Endothelial cell of umbilical vein (primary cell): ENCODE measurements around the gene SMAD6. TPM values are rescaled to one million over a fixed set of nuclear protein-coding genes. Genes with fewer than 3 reads are reported as not detected.

Experiments
- BruUV-seq: library from RNA; stranded (reverse); fragments of 400-500 nt; replicated peaks from 2 replicates; lab custom pipeline; 2021; lab: Mats Ljungman, UMichigan
- CTCF ChIA-PET: fragments of 300-600, 350-600 bp; sonication (Branson Sonifier 250); formaldehyde crosslinking; loops from one replicate; lab custom pipeline; 2021; ENCODE audit warnings: antibody characterized with exemption, inconsistent platforms; lab: Charles Lee
- POLR2A ChIA-PET: fragments of 300-600, 350-600 bp; sonication (Branson Sonifier 250); formaldehyde crosslinking; loops from one replicate; lab custom pipeline; 2021; ENCODE audit warnings: antibody characterized with exemption, inconsistent platforms; lab: Charles Lee
- DNase-seq: peaks from one replicate; pipeline ENCODE4 v3.0.0-alpha.2; 2011; ENCODE audit warnings: low read depth, low spot score
- FAIRE-seq: peaks from 2 replicates; lab custom pipeline; 2011; peaks lifted over from hg19 to GRCh38; lab: Jason Lieb, UNC
- H2AFZ ChIP-seq: 2 replicates; pipeline ENCODE4 v1.6.0; 2012; ENCODE audit warnings: low read depth, low read length, control low read depth, inconsistent platforms
- H3K27ac ChIP-seq: 2 replicates; pipeline ENCODE4 v1.5.1; 2011; ENCODE audit warnings: low read depth, mild to moderate bottlenecking, control low read depth, low read length, moderate library complexity; ENCODE audit not compliant: insufficient read depth
- H3K27me3 ChIP-seq, 2 experiments: 2 replicates each; pipeline versions ENCODE4 v1.6.0 to v1.6.1; 2011; ENCODE audit warnings: low read length in 2 of 2, mixed read lengths in 1 of 2; ENCODE audit not compliant: control insufficient read depth in 2 of 2, insufficient read depth in 2 of 2
- H3K36me3 ChIP-seq, 2 experiments: 2 replicates in 1 of 2; 3 replicates in 1 of 2; pipeline ENCODE4 v1.5.1; 2011; ENCODE audit warnings: low read length in 2 of 2, mild to moderate bottlenecking in 1 of 2, moderate library complexity in 1 of 2; ENCODE audit not compliant: control insufficient read depth in 2 of 2, insufficient read depth in 2 of 2; ENCODE audit errors: extremely low read depth in 1 of 2
- H3K4me1 ChIP-seq: 3 replicates; pipeline ENCODE4 v1.5.1; 2011; ENCODE audit warnings: mild to moderate bottlenecking, low read length; ENCODE audit not compliant: control insufficient read depth, insufficient read depth; ENCODE audit errors: extremely low read depth
- H3K4me2 ChIP-seq: 2 replicates; pipeline ENCODE4 v1.6.1; 2011; ENCODE audit warnings: low read length, control low read depth, mixed read lengths; ENCODE audit not compliant: insufficient read depth
- H3K4me3 ChIP-seq, 3 experiments: fragments of 200-600 bp in 1 of 3; sonication (generic), shearing (Covaris generic) in 1 of 3; replicated peaks in 1 of 3; 2 replicates each; pipeline ENCODE4 v1.5.1; 2011 to 2016; ENCODE audit warnings: control low read depth in 3 of 3, low read length in 3 of 3, mild to moderate bottlenecking in 2 of 3, inconsistent platforms in 1 of 3, low read depth in 1 of 3, moderate library complexity in 1 of 3; ENCODE audit not compliant: insufficient read depth in 1 of 3
- H3K79me2 ChIP-seq: 2 replicates; pipeline ENCODE4 v1.6.0; 2012; ENCODE audit warnings: low read length, inconsistent platforms; ENCODE audit not compliant: control insufficient read depth, insufficient read depth
- H3K9ac ChIP-seq: replicated peaks from 2 replicates; pipeline ENCODE3; 2011; ENCODE audit warnings: low read length, control low read depth; ENCODE audit not compliant: insufficient read depth; ENCODE audit errors: extremely low read depth
- H3K9me1 ChIP-seq: replicated peaks from 3 replicates; pipeline ENCODE4 v1.6.0; 2011; ENCODE audit warnings: mild to moderate bottlenecking, low read length; ENCODE audit not compliant: control insufficient read depth, insufficient read depth; ENCODE audit errors: extremely low read depth
- H3K9me3 ChIP-seq: replicated peaks from 2 replicates; pipeline ENCODE4 v1.5.1; 2012; ENCODE audit warnings: low read length, inconsistent platforms; ENCODE audit not compliant: control insufficient read depth, insufficient read depth
- H4K20me1 ChIP-seq: replicated peaks from 2 replicates; pipeline ENCODE3; 2011; ENCODE audit warnings: mild to moderate bottlenecking, low read length; ENCODE audit not compliant: control insufficient read depth, insufficient read depth; ENCODE audit errors: extremely low read depth
- CTCF ChIP-seq, 2 donors: IDR thresholded peaks; 1 replicate in 1 of 2; 2 replicates in 1 of 2; pipeline ENCODE4 v1.5.1; 2011; ENCODE audit warnings: low read length in 2 of 2, mild to moderate bottlenecking in 2 of 2, moderate library complexity in 2 of 2, control low read depth in 1 of 2, inconsistent platforms in 1 of 2, low read depth in 1 of 2; ENCODE audit not compliant: insufficient read depth in 1 of 2; ENCODE audit errors: extremely low read depth in 1 of 2
- EZH2 ChIP-seq: IDR thresholded peaks from 2 replicates; pipeline ENCODE4 v1.6.1; 2012; ENCODE audit warnings: borderline replicate concordance, low read depth, mild to moderate bottlenecking, moderate library complexity, low read length, inconsistent platforms; ENCODE audit not compliant: severe bottlenecking
- FOS ChIP-seq: IDR thresholded peaks from 2 replicates; pipeline ENCODE4 v1.6.1; 2011; ENCODE audit warnings: mild to moderate bottlenecking, low read length, moderate library complexity, borderline replicate concordance; ENCODE audit not compliant: insufficient read depth
- GATA2 ChIP-seq: IDR thresholded peaks from 2 replicates; pipeline ENCODE4 v1.7.0; 2011; ENCODE audit warnings: low read depth, mild to moderate bottlenecking, moderate library complexity, mixed read lengths, low read length; ENCODE audit not compliant: insufficient read length, insufficient read depth
- JUN ChIP-seq: IDR thresholded peaks from 2 replicates; pipeline ENCODE4 v1.6.1; 2011; ENCODE audit warnings: borderline replicate concordance, low read depth; ENCODE audit not compliant: insufficient read length, insufficient read depth
- MYC ChIP-seq: IDR thresholded peaks from one replicate; pipeline ENCODE4 v1.6.1; 2011; ENCODE audit warnings: mild to moderate bottlenecking, low read depth, low read length
- POLR2A ChIP-seq: IDR thresholded peaks from 2 replicates; pipeline ENCODE4 v1.6.1; 2012; ENCODE audit warnings: low read depth, mild to moderate bottlenecking, control low read depth, low read length
- POLR2AphosphoS5 ChIP-seq: IDR thresholded peaks from 2 replicates; pipeline ENCODE4 v1.6.1; 2012; ENCODE audit warnings: low read depth, mild to moderate bottlenecking, control low read depth, low read length, moderate library complexity; ENCODE audit not compliant: insufficient read depth
- dilution Hi-C: fragments of 300-500 bp; cut with MboI; formaldehyde crosslinking; loops from one replicate; pipeline ENCODE4 v1.15.0; 2019; ENCODE audit warnings: low sequenced_read_pairs; ENCODE audit not compliant: extremely low pct_ligation_motif_present
- intact Hi-C: fragments of 100-400 bp; cut with micrococcal nuclease; formaldehyde crosslinking; loops from one replicate; pipeline ENCODE4 v1.10.0; 2022
- polyA plus RNA-seq, 4 experiments: library from polyadenylated mRNA; depleted of rRNA in 3 of 4; stranded (reverse) in 3 of 4; unstranded in 1 of 4; fragments of >200 nt; gene quantifications; 2 replicates each; pipeline versions ENCODE4 v1.2.1 to v1.2.3, GENCODE V29; 2011 to 2012; ENCODE audit warnings: missing spikeins in 1 of 4
- total RNA-seq: library from RNA; stranded (reverse); gene quantifications from 2 replicates; pipeline ENCODE4 v1.2.3, GENCODE V29; 2021
- TF ChIP-seq, protein P1 (sequence below): IDR thresholded peaks from 2 replicates; pipeline ENCODE4 v1.6.1; 2011; ENCODE audit not compliant: insufficient read depth, insufficient read length

SMAD6 gene
- total and polyA plus RNA-seq, 2 donors (not counting 3 experiments of a cell fraction or from before 2014, with no cell fraction given), result 7.3 to 12.5 TPM

- dilution Hi-C loops, result no loop called here
- H3K36me3 ChIP-seq, result no peaks in the 10 kb centered on the region
- H4K20me1 ChIP-seq, result no peaks in the 10 kb centered on the region
- no peaks in the 10 kb centered on the region for H3K9me1 ChIP-seq
- DNase-seq (no peak), FAIRE-seq (no peak)
- no TSS peak for BruUV-seq
- H3K4me2 ChIP-seq, result no peak overlapping the region
- H3K27ac ChIP-seq, result no peak overlapping the region
- ChIA-PET POLR2A (no interaction called here), CTCF (interaction anchor here (1.0 to 1.2 kb wide), 2 partner anchors 12 to 181 kb away, joined by 3 to 4 read pairs; no protein-coding TSS in a partner anchor)
- H3K27me3 ChIP-seq, result no peaks in the 10 kb centered on the region
- intact Hi-C loops, result no loop called here
- no peak overlapping the region for H3K9ac ChIP-seq
- no peak overlapping the region for H2AFZ ChIP-seq
- no peaks in the 10 kb centered on the region for H3K4me1 ChIP-seq
- no peaks in the 10 kb centered on the region for H3K9me3 ChIP-seq
- no peaks in the 10 kb centered on the region for H3K79me2 ChIP-seq
- H3K4me3 ChIP-seq, result no peak overlapping the region
- TF ChIP-seq POLR2A (no peak), EZH2 (no peak), JUN (no peak), POLR2AphosphoS5 (no peak), MYC (no peak), FOS (no peak), CTCF (IDR thresholded peaks at IDR 0.05; ENCODE audit: extremely low read depth in 1 of 2, insufficient read depth in 1 of 2, low read depth in 1 of 2, low read length in 2 of 2) (no peak), GATA2 (no peak)
- TF ChIP-seq, protein P1, sequence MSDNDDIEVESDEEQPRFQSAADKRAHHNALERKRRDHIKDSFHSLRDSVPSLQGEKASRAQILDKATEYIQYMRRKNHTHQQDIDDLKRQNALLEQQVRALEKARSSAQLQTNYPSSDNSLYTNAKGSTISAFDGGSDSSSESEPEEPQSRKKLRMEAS, result no peak
Measured at GRCh38 chr15:66670175-66670574, 31.9 kb upstream of the SMAD6 start.
